ENCODE results near the gene TBL1X.
"Not testable (repeated sequence)": the region's sequence is repeated elsewhere in the genome, so short reads cannot be mapped to it uniquely, and the experiment has no call there.

Gene TBL1X

DNA sequence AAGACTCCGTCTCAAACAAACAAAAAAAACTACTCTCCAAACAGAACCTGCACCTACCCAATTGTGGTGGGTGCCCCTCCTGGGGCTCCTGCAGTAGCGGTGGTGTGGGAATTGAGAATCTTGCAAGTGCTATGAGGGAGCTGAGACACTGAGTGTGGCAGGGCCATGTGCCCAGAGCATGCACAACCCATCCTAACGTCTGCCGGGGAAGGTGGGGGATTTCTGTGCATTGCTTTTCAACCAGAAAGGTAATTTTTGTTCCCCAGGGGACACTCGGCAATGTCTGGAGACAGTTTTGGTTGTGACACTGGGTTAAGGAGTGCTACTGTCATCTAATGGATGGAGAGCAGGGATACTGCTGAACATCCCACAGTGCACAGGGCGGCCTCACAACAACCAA lies 35.7 kb downstream of the TBL1X start:
- DNase-seq, result no peak

GRCh38 chrX:9501362-9501761 lies 36.5 kb downstream of the TBL1X start:
- DNase-seq, result no peak

GRCh38 chrX:9503261-9503660 lies 38.4 kb downstream of the TBL1X start:
- DNase-seq, result no peak

DNA sequence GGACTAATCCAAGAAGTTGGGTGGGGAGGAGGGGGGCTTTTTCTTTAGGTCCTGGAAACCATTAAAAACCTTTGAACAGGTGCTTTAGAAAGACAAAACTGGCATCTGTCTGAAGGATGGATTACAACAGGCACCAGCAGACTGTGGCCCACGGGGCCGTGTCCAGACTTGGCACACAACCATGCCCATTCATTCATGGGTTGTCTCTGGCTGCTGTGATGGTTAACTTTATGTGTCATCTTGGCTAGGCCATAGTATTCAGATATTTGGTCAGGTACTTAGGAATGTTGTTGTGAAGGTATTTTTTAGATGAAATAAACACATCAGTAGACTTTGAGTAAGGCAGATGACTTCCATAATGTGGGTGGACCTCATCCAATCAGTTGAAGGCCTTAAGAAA lies 45.5 kb downstream of the TBL1X start:
- DNase-seq, result no peak

DNA sequence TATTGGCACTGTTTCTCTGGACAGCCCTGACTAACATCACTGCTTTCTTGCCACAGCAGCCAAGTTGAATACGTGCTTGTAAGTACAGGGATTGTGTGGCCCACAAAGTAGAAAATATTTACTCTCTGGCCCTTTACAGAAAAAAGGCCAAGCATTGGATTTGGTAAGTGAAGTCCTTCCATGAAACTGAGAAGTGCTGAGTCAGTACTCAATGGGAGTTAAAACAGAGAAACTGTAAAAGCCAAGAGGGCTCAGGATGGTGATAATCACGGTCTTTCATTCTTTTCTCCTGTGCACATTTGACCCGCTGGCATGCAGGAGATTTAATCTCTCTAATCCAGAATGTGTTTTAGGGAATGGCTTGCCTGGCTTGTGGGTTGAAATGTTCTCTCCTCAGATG lies 46.1 kb downstream of the TBL1X start:
- no peak for DNase-seq

GRCh38 chrX:9515489-9515888 lies 50.6 kb downstream of the TBL1X start:
- DNase-seq, result no peak

DNA sequence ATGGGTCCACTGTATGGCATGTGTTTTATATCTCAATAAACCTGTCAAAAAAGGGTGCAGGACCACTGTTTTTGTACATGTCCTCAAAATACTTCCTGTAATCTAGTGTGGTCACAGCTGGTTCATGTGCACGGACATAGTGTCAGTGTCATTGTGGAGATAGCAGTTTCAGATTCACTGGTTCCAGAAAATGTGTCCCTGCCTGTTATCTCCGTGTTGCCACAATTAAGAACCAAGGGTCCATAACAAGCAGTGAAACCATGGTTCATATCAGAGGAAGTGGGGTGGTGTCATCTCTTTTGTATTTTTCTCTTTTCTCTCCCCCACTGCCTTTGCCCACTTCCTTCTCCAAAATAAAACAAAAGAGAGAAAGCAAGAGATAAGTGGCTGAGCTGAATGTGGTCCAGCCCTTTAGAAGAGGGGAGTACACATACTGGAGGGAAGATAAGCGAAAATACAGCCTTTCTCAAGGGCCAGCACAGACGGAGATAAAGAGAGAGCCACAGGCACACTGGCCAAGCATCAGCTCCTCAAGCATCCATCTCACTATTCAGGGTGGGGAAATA lies 51.2 kb downstream of the TBL1X start:
- no peak for DNase-seq

- no peak for DNase-seq
Observed at GRCh38 chrX:9516635-9517034, 51.8 kb downstream of the TBL1X start.

DNA sequence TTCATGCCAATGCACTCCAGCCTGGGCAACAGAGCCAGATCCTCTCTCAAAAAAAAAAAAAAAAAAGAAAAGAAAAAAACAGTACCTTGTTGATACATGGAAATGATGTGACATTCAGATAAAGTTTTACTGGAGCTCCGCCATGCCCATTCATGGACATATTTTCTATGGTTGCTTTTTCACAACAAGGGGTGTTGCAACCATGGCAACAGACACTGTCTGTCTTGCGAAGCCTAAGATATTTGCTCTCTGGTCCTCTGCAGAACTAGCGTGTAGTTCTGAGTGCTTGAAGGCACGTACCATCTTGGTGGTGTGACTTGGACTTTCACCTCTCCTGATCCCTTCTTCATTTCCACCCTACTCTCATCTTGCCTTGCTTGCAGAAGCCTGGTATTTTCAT lies 53.2 kb downstream of the TBL1X start:
- no peak for DNase-seq

DNA sequence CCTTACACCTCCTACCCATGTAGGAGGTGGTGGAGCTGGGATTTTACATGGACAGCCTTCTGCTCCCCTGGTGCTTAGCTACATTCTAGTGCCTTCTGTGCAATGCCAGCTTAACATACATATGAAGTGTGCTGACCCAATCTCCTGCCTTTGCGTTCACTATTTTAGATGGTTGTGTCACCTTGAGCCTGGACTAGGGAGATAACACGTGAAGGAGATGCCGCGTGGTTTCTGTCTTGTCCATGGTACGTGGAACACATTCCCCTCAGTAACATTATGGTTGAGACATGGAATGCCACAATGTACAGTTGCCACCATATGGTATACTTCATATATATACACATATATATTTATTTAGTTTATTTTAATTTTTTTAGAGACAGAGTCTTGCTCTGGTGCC lies 54.0 kb downstream of the TBL1X start:
- no peak for DNase-seq

DNA sequence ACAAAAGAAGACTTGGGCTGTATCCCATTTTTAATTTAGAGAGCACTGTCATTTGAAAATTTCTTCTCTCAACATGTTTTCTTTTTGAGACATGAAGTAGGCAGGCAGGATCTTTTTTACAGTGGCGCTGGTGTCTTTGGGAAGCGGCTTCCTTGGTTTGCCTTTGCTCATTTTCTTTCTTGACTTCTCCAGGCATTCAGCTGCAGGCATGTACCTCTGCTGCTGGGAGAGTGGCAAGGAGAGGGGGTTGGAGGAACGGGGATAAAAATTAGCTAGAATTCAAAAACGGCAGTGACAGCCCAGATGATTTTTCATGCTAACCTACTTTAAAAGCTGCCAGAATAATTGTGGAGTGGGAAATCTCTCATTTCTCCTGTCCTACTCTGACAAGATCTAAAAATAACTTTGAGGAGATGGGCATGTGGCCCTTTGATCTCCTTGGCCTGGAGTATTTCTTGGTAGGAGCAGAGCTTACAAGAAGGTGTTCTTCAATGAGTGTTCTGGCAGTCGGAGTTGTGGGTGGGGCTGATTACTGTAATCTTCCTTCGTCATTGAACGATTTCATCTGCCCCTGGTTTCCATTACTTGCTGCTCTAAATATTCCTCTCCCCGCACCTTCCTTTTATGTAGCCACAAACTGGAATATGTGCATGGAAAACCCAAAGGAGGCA lies 54.8 kb downstream of the TBL1X start:
- no peak for DNase-seq

- DNase-seq, result no peak
Observed at GRCh38 chrX:9520217-9520590, 55.3 kb downstream of the TBL1X start.

GRCh38 chrX:9522378-9523155 lies 57.7 kb downstream of the TBL1X start:
- DNase-seq, result no peak

- DNase-seq, result no peak
Observed at GRCh38 chrX:9525511-9526248, 60.8 kb downstream of the TBL1X start.

GRCh38 chrX:9526965-9527364 lies 62.1 kb downstream of the TBL1X start:
- no peak for DNase-seq

DNA sequence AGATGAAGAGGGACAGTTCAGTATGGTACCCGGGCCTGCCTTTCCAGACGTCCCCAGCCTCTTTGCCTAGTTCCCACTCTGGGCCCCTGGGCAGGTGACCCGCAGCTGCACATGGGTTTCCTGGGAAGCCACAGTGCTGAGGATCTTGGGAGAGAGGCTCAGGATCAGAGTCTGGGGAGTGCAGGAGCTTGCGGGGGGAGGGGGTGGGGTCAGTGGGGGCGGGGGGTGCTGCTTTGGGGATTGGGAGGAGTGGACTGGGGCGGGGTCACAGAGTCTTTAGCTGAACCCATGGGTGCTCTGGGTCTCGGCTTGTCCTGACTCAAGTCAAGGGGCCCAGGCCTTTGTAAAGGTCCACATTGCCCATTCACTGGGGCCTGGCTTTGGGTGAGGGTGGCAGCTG lies 63.6 kb downstream of the TBL1X start:
- no peak for DNase-seq

- no peak for DNase-seq
Observed at GRCh38 chrX:9529223-9529622, 64.4 kb downstream of the TBL1X start.

- DNase-seq, result peak; percentile 3 to 68
Observed at GRCh38 chrX:9530848-9531274, 66.0 kb downstream of the TBL1X start.

DNA sequence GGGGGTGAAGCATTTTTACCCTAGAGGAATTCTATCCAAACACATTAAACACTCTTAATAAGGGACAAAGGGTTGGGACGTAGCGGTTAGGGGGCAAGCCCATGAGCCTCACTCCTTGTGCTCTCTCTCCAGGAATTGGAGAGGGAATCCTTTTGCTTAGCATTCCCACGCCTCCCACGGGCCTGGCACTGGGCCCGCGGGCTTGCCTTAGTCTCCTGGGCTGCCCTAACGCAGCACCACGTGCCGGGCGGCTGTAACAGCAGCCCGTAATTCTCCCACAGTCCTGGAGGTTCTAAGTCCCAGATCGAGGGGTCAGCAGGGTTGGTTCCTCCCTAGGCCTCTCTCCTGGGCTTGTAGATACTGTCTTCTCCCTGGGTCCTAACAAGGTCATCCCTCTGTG lies 67.5 kb downstream of the TBL1X start:
- no peak for DNase-seq

DNA sequence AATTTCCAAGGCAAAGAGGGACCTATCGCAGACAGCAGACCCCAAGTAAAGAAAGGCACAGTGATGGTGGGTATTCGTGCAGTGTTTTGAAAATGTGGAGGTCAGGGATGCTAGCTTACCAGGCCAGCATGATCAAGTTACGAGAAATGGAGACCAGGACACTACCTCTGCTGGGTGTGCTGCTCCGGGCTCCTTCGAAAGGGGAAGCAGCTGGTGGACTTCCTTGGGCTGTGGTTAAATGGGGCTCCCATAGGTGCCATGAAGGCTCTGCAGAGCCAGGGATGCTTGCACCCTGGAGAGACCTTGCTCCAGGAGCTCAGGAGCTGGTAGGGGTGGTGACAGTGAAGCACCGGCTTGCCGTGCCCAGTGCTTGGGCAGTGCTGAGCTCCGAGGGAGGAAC lies 68.8 kb downstream of the TBL1X start:
- no peak for DNase-seq

DNA sequence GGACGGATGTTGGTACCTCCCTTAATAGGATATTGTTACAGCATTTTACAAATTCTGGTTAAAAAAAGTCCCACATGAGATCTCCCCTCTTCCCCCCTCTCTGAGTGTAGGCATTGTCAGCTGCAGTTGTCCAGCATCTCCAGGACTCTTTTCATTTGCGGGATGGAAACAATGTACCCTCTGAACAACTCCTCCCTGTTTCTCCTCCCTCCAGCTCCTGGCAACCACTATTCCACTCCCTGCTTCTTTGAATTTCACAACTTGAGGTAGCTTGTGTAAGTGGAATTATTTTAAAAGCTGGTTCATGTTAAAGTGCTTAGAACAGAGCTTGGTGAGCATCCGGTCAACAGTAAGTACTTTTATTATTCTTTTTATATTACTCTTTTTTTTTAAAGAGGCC lies 69.8 kb downstream of the TBL1X start:
- no peak for DNase-seq

DNA sequence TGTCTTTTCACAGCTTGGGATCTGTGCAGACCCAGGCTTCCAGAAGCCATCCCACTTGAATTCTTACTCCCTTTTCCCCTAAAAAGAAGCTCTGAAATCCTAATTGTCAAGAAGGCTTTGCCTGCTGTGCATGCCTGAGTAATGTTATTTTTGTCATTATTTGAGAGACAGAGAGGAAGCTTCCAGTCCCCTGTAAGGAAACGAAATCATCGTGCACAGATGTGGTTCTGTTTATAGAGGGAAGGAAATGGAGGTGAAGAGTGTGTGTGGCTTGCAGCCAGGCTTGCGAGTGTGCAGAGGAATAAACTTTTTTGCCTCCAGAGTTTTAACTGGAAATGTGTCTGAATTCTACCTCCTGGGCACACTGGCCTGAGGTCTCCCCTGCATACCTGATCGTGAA lies 70.2 kb downstream of the TBL1X start:
- no peak for DNase-seq

DNA sequence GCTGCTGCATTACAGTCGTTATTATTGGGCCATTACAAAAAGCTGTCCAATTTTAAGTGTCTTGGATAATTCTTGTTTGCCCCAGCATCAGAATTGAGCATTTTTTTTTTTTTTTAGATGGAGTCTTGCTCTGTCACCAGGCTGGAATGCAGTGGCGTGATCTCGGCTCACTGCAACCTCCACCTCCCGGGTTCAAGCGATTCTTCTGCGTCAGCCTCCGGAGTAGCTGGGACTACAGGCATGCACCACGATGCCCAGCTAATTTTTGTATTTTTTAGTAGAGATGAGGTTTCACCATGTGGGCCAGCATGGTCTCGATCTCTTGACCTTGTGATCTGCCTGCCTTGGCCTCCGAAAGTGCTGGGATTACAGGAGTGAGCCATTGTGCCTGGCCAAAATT lies 71.3 kb downstream of the TBL1X start:
- not testable (repeated sequence) for DNase-seq

DNA sequence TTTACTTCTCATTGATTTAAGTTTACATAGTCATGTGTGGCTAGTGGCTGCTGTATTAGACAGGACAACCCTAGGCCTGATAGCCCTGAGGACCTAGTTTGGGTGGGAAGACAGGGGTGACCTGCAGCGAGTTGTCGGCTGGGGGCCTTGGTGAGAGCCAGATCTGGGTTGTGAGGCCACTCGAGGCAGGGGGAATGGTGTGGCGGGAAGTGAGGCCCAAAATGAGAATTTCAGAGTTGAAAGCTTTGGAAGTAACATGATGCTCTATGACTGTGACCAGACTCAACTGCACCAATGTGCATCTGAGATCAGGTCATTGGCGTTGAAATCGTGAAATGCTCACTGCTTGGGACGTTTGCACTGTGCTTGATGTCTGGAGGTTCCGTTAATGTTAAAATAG lies 72.9 kb downstream of the TBL1X start:
- no peak for DNase-seq

Data from NCI-H187 (cell line).